ENCODE results near the gene OR2T35.

OR2T35 gene

GRCh38 chr1:248625971-248626370, 19.1 kb downstream of the OR2T35 start:
- no peak for DNase-seq

DNA sequence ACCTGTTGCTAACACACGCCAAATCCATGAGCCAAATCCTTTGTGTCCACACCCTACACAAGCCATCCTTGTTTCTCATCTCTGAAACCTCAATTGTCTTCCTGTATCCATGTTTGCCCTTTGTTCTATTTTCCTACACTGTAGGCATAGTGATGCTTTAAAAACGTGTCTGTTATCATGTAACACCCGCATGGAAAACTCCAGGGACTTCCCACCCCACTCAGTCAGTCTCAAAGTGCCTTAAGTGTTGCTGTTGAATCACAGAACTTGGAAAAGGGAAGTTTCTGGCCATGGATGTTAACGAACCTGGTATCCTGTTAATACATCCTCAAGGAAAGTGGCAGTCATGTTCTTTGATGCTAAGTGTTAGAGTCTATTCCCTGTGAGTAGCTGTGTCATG, 19.9 kb downstream of the OR2T35 start:
- no peak for DNase-seq

DNA sequence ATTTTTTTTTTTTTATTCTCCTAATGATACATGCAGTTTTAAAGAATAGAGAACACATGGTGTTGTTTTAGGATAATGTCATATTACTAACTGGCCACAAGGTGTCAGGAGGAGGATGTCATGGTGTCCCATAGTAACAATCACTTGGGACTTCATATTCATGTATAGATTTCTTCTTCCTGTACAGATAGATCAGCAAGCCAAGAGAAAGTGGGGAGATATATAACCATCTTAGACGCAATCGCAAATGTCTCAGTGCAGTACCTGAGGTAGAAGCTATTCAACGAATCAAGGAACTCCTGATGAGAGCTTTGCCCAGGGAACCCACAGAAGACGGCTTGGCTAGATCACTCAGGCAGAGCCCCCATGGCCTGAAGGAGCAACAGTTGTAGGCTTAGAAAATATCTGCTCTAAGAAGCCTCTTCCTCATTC, 22.5 kb downstream of the OR2T35 start:
- no peak for DNase-seq

- no peak for DNase-seq
Measured at GRCh38 chr1:248621770-248622169, 23.3 kb downstream of the OR2T35 start.

- DNase-seq = peak; percentile 38
Measured at GRCh38 chr1:248618878-248619277, 26.2 kb downstream of the OR2T35 start.

GRCh38 chr1:248618119-248618518, 27.0 kb downstream of the OR2T35 start:
- DNase-seq = no peak

DNA sequence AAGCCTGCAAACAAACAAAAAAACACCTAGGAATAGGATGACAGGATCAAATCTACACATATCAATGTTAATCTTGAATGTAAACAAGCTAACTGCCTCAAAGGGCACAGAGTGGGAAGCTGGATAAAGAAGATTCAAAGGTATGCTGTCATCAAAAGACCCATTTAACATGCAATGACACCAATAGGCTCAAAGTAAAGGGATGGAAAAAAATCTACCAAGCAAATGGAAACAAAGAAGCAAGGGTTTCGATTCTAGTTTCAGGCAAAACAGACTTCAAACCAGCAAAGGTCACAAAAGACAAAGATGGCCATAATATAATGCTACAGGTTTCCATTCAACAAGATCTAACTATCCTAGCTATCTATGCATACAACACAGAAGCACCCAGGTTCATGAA, 31.3 kb downstream of the OR2T35 start:
- no peak for DNase-seq

GRCh38 chr1:248611883-248612414, 33.1 kb downstream of the OR2T35 start:
- DNase-seq = no peak

DNA sequence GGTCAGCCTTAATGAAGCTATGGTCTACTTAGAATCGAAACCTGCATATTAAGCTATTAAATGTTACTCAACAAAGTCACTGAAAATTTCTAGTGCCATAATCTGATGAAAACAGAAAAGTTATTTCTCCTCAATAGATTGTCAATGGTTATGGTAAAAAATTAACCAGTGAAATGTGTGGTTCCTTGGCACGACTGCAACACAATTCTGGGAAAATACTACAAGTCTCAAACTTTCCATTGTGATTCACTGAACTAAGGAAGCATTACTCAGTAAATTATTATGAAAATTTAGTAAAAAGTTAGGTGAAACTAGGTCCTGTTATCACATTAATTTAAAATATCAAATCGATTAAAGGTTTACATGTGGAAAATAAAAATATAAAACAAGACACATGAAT, 34.8 kb downstream of the OR2T35 start:
- DNase-seq = no peak

DNA sequence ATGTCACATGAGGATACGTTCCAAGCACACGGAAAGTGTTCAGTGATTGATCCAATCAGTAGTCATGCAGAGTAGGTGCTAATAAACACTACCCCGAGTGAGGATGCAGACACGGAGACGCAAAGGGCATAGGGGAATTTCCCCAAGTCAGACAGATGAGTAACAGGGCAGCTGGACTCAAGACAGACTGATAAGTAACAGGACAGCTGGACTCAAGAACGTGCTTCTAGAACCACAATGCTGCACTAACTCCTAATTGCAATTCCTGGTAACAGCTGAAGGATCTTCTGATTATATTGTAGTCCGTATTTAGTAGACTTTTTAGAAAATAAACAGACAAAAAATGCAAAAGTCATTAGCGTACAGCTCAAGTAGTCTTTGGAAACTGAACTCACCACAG, 45.7 kb downstream of the OR2T35 start:
- no peak for DNase-seq

- DNase-seq = no peak
Measured at GRCh38 chr1:248597589-248597988, 47.5 kb downstream of the OR2T35 start, which contains the start of gene OR2T10. OR2T10 (minus strand) TSS chr1:248597700; CDS start chr1:248593768, 3,932 bp downstream.

- DNase-seq = no peak
Measured at GRCh38 chr1:248596615-248597014, 48.5 kb downstream of the OR2T35 start.

- DNase-seq = no peak
Measured at GRCh38 chr1:248593226-248593625, 51.9 kb downstream of the OR2T35 start.

DNA sequence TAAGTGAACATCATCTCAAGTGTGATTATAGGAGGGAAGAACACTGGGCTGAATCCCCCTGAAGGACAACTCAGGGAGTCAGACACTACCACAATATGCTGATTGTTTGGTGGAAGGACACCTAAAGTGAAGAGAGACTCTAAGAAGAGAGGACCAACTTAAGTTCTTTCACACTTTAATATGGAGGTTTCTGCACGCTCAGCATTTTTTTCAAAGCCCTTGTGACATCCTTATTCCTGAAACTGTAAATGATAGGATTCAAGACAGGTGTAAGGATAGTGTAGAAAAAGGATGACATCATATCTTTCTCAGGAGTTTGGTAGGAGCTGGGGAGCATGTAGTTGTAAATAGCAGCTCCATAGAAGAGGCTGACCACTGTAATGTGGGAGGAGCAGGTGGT, 52.4 kb downstream of the OR2T35 start:
- DNase-seq = no peak

GRCh38 chr1:248590055-248590454, 55.0 kb downstream of the OR2T35 start:
- no peak for DNase-seq

- no peak for DNase-seq
Measured at GRCh38 chr1:248589334-248589733, 55.7 kb downstream of the OR2T35 start.
